Measurements from ENCODE around the gene PSRC1.

- TF ChIP-seq CTCF (IDR thresholded peaks at IDR 0.05) (peak; percentile 79), ZFX (IDR thresholded peaks at IDR 0.05; ENCODE audit: borderline replicate concordance) (no peak)
These were observed 43.4 kb downstream of the PSRC1 start for GRCh38 chr1:109239409-109240068.

All from 22Rv1 (cell line).